ENCODE data around the gene ELFN1.

DNA sequence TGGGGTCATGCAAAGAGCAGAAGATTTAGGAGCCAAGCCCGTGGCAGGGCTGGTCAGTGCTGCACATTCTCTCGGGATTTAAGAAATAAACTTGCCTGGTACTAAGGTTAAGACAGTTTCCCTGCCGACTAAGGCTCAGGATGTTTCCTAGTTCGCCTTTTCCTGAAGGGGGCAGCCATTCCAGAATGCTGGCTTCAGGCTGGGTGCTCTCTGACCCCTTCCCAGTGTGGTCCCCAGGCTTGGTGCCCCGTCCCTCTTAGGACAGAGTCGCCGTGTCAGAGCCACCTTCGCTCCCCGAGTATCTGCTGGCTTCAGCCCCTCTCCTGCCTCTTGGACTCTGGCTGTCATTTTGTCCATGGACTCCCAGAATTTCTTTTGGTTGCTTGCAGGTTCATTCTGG, 117.2 kb downstream of the ELFN1 start:
- TF ChIP-seq POLR2AphosphoS5 (IDR thresholded peaks at IDR 0.05) (no peak), EP300 (IDR thresholded peaks at IDR 0.05) (no peak)
- TF ChIP-seq, protein P1, sequence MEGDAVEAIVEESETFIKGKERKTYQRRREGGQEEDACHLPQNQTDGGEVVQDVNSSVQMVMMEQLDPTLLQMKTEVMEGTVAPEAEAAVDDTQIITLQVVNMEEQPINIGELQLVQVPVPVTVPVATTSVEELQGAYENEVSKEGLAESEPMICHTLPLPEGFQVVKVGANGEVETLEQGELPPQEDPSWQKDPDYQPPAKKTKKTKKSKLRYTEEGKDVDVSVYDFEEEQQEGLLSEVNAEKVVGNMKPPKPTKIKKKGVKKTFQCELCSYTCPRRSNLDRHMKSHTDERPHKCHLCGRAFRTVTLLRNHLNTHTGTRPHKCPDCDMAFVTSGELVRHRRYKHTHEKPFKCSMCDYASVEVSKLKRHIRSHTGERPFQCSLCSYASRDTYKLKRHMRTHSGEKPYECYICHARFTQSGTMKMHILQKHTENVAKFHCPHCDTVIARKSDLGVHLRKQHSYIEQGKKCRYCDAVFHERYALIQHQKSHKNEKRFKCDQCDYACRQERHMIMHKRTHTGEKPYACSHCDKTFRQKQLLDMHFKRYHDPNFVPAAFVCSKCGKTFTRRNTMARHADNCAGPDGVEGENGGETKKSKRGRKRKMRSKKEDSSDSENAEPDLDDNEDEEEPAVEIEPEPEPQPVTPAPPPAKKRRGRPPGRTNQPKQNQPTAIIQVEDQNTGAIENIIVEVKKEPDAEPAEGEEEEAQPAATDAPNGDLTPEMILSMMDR (IDR thresholded peaks at IDR 0.05), result no peak
